ENCODE data around the gene NAA38.

Gene NAA38

DNA sequence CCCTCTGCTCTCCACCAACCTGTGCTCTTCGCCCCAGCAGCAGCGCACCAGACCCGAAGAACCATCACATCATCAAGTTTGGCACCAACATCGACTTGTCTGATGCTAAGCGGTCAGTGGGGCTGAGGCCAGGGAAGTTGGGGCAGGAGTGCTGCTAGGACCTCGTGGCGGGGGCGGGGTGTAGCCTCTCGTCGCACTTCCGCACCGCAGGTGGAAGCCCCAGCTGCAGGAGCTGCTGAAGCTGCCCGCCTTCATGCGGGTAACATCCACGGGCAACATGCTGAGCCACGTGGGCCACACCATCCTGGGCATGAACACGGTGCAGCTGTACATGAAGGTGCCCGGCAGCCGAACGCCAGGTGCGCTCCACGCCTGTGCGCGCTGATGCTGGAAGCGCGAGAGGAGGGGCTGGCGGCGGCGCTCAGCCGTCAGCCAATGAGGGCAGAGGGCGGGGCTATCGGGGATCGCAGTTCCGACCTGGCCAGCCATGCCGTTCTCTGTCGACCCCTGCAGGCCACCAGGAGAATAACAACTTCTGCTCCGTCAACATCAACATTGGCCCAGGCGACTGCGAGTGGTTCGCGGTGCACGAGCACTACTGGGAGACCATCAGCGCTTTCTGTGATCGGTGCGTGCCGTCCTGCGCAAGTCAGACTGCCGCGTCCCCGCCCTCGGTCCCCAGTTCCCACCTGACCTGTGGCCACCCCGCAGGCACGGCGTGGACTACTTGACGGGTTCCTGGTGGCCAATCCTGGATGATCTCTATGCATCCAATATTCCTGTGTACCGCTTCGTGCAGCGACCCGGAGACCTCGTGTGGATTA lies 5.7 kb downstream of the NAA38 start:
- no peak for DNase-seq

DNA sequence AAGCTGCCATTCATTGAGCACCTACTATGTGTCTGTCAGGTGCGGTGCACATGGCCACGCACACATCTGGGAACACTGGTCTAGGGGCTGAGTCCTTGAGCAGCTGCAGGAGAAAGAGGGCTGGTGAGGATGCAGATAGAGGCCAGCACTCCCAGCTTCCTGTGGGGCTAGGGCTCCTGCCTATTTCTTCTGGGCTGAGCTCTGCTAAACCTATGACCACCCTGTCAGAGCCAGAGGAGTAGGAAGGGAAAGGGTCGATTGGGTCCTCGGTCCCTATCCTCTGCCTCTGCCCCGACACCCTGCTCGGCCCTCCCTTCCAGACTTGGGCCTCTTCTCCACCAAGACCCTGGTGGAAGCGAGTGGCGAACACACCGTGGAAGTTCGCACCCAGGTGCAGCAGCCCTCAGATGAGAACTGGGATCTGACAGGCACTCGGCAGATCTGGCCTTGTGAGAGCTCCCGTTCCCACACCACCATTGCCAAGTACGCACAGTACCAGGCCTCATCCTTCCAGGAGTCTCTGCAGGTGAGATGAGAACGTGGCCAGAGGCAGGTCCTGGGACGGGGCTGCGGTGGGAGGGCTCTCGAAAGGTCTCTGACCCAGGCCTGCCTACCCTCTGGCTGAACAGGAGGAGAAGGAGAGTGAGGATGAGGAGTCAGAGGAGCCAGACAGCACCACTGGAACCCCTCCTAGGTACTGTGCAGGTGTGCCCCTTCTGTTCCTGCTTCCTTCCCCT lies 6.5 kb downstream of the NAA38 start:
- no peak for DNase-seq

DNA sequence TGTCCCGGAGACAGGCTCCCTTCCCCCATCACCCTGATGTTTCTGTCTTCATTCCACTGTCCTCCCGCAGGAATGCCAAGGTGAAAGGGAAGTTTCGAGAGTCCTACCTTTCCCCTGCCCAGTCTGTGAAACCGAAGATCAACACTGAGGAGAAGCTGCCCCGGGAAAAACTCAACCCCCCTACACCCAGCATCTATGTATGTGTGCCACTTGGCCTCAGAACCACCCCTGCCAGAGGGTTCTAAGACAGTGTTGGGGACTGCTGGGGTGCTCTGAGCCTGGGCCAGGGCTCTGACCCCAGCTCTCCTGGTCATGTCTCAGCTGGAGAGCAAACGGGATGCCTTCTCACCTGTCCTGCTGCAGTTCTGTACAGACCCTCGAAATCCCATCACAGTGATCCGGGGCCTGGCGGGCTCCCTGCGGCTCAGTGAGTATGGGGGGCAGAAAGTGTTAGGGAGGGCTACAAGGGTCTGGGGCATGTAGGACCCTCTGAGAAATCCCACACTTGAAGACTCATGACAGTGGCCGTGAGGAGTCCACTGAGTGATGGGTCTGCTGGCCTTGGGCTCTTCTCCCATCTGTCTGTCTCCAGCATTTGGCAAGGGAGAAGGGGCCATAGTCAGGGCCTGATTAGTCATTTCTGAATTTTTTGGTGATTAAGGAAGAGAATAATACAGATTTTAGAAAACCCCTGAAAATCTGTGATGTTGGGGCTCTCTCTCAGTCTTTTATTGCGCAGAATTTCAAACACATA lies 7.4 kb downstream of the NAA38 start:
- DNase-seq = no peak

DNA sequence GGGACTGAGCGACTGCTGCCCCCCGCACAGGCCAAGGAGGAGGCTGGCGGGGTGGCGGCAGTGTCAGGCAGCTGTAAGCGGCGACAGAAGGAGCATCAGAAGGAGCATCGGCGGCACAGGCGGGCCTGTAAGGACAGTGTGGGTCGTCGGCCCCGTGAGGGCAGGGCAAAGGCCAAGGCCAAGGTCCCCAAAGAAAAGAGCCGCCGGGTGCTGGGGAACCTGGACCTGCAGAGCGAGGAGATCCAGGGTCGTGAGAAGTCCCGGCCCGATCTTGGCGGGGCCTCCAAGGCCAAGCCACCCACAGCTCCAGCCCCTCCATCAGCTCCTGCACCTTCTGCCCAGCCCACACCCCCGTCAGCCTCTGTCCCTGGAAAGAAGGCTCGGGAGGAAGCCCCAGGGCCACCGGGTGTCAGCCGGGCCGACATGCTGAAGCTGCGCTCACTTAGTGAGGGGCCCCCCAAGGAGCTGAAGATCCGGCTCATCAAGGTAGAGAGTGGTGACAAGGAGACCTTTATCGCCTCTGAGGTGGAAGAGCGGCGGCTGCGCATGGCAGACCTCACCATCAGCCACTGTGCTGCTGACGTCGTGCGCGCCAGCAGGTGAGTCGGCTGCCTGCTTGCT lies 8.1 kb downstream of the NAA38 start:
- no peak for DNase-seq

DNA sequence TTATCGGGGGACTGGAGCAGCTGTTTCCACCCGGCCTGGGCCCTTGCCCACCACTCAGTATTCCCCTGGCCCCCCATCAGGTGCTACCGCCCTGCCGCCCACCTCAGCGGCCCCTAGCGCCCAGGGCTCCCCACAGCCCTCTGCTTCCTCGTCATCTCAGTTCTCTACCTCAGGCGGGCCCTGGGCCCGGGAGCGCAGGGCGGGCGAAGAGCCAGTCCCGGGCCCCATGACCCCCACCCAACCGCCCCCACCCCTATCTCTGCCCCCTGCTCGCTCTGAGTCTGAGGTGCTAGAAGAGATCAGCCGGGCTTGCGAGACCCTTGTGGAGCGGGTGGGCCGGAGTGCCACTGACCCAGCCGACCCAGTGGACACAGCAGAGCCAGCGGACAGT lies 8.6 kb downstream of the NAA38 start:
- DNase-seq = no peak

DNA sequence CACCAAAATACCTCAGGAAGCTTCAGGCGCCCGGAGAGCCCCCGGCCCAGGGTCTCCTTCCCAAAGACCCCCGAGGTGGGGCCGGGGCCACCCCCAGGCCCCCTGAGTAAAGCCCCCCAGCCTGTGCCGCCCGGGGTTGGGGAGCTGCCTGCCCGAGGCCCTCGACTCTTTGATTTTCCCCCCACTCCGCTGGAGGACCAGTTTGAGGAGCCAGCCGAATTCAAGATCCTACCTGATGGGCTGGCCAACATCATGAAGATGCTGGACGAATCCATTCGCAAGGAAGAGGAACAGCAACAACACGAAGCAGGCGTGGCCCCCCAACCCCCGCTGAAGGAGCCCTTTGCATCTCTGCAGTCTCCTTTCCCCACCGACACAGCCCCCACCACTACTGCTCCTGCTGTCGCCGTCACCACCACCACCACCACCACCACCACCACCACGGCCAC lies 9.2 kb downstream of the NAA38 start:
- no peak for DNase-seq

DNA sequence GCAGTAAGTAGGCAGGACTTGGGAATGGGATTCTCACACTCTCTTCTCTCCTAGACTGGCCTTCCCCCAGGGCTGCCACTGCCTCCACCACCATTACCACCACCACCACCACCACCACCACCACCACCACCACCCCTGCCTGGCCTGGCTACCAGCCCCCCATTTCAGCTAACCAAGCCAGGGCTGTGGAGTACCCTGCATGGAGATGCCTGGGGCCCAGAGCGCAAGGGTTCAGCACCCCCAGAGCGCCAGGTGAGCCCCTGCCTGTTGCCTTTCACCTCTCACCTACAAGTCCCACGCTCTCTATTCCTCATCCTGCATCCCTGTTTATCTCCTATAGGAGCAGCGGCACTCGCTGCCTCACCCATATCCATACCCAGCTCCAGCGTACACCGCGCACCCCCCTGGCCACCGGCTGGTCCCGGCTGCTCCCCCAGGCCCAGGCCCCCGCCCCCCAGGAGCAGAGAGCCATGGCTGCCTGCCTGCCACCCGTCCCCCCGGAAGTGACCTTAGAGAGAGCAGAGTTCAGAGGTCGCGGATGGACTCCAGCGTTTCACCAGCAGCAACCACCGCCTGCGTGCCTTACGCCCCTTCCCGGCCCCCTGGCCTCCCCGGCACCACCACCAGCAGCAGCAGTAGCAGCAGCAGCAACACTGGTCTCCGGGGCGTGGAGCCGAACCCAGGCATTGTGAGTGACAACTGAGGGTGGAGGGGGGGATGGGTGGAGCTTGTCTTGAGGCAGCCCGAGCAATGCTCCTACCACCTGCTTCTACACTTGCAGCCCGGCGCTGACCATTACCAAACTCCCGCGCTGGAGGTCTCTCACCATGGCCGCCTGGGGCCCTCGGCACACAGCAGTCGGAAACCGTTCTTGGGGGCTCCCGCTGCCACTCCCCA lies 10.3 kb downstream of the NAA38 start:
- no peak for DNase-seq

DNA sequence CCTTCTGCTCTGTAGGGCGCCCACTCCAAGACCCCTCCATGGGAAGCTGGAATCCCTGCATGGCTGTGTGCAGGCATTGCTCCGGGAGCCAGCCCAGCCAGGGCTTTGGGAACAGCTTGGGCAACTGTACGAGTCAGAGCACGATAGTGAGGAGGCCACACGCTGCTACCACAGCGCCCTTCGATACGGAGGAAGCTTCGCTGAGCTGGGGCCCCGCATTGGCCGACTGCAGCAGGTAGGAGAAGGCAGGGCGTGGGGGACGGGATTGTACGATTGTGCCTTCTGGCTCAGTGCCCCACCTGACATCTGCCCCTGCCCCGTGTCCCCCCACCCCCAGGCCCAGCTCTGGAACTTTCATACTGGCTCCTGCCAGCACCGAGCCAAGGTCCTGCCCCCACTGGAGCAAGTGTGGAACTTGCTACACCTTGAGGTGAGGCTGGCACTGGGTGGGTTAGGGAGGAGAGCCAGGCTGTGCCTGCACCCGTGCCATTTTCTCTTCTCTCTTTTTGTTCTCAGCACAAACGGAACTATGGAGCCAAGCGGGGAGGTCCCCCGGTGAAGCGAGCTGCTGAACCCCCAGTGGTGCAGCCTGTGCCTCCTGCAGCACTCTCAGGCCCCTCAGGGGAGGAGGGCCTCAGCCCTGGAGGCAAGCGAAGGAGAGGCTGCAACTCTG lies 11.2 kb downstream of the NAA38 start:
- DNase-seq = no peak

DNA sequence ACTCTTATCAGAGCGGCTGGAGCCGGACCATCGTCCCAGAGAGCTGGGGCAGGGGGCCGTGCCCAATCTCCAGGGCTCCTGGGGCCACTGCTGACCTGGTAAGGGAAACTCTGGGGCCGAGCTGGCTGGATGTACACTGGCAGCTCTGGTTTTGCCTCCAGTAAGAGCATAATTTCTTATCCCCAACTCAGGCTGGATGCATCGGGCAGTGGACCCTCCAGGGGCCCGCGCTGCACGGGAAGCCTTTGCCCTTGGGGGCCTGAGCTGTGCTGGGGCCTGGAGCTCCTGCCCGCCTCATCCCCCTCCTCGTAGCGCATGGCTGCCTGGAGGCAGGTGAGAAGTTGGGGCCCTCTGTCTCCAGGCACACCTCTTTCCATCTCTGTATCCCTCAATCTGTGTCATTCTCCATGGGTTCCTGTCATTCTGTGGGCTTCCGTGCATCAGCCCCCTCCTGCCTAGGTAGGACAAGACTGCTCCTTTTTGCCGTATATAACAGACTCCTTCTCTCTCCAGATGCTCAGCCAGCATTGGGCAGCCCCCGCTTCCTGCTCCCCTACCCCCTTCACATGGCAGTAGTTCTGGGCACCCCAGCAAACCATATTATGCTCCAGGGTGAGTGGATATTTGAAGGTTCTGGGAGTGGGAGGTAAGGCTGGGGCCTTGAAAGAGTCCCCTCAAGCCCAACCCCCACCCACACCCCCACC lies 11.8 kb downstream of the NAA38 start:
- DNase-seq = no peak

DNA sequence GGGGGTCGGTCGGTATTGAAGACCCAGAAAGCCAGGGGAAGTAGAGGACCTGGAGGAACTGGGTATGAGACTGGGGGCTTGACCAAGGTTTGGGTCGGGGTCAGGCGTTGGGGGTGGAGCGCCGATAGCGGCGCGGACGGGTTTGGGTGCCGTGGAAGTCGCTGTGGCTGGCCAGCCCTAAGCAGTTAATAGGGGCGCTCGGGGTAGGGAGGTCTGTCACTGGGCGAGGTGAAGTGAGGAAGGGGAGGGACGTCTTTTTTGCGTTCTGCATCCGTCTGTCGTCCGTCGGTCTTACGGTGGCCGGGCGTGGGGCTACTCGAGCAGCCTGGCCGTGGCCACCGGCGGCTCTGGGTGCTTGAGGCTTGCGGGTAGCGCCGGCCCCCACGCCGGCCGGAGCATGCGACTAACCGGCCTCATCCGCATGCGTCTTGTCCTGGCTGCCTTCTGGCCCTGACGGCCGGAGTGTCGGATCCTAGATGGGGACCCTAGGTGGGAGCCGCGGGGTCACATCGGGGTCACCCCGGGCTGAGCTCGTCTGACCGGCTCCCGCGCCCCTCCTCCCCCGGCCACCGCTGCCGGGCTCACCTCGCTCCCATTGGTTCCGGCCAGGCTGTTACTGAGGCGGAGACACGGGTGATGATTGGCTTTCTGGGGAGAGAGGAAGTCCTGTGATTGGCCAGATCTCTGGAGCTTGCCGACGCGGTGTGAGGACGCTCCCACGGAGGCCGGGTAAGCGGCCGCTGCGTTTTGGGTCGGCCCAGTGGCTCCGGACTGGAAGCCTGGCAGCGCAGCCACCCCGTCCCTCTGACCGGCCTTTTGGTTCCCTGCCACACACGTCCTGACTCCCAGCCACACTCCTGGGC lies 12.8 kb downstream of the NAA38 start:
- DNase-seq = peak; percentile 84

DNA sequence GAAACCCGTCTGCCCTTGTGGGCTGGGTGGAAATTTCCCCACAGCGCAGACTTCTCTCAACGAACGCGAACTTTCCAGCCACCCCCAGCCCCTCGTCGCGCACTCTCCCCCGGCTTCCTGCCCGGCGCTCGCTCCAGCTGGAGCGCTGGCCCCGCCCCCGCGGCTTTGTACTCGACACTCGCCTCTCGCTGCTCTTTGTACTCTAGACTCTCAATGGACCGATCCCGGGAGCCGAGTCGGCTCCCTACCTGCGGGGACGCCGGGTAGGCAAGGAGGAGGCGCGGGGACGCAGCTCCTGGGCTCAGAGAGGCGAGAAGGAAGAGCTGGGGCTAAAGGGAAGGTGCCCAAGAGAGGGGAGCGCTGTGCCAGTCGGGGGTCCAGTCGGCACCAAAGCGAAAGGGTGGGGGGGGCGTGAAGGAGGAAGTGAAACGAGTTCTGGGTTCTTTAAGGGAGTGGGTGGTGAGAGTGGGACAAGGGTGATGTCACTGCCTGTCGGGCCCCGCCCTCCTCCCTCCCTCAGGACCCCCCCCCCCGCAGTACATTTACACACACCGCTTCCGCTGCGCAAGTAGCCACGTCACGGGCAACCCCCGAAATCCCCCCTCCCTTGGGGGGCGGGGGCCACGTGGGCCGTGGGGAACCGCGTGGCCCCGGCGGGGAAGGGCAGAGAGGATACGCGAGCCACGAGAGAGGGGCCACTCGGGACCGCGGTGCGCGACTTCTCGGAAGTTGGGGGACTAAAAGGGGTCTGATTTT lies 13.6 kb downstream of the NAA38 start:
- peak; percentile 60 for DNase-seq

DNA sequence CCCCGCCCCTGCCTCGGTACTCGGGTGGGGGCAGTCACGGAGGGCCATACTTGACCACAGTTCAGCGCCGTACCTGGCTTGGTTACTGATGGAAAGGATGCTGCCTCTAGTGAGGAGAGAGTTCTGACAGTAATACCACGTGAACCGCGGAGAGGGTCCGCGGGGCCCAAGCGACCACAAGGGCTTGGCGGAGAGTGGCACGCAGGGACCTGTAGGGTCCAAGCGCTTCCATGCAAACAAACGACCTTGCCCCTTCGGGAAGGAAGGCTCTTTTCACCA lies 14.2 kb downstream of the NAA38 start:
- DNase-seq = no peak

DNA sequence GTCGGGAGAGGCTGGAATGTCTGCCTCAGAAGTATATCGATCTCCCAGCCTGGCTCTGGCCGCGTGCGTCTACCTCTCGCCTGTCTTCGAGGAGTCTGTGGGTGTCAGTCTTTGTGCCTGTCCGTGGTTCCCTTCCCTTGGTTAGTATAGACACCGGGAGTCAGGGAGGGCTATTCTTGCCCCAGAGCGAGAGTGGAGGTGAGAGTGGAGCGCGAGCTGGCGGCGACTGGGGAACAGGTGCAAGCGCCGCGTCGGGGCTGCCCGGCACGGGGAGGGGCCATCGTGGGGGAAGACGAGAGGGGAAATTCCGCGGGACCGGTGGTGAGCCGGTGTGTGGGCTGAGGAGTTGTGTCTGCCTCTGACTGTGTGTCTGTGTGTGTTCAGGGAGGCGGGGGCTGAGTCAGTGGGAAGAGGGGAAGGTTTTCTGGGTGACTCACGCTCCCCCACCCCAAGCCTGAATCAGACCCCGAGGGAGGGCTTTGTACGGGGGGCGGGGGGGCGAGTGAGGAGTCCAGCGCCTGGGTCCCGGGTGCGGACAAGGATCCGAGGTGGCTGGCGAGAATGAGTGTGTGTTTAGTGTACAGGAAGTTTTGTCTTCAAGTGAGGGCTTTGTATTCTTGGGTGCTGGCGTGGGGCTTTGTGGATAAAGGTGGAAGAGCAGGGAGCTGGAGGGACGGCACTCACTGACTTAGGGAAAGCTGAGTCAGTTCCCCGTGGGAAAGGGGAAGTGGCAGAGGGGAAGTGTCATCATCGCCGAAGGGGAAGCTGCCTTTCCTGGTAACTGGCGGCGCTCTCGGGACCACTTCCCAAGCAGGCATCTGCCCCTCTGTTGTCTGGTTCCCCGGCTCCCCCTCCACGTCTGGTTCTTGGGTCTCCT lies 14.7 kb downstream of the NAA38 start:
- DNase-seq = no peak

DNA sequence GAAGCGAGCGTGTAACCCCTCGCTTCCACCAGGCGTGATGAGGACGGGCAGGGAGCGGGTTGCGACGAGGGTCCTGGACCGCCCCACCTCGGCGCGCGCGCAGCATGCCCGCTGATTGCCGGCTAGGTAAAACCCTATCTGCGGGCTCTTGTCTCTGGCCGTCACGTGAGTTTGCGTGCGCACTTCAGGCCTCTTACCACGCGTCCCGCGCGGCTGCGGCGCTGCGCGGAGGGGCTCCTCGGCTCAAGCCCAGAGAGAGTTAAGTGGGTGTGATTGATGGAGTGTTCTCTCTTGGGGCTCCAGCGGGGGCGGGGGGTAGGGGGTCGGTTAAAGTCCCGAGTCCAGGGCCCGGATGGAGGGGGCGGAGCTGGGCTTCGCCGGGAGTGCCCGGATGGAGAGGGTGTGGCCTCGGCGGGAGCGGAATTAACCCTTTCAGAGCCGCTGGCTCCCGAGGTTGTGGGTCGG lies 15.4 kb downstream of the NAA38 start:
- peak; percentile 70 for DNase-seq

DNA sequence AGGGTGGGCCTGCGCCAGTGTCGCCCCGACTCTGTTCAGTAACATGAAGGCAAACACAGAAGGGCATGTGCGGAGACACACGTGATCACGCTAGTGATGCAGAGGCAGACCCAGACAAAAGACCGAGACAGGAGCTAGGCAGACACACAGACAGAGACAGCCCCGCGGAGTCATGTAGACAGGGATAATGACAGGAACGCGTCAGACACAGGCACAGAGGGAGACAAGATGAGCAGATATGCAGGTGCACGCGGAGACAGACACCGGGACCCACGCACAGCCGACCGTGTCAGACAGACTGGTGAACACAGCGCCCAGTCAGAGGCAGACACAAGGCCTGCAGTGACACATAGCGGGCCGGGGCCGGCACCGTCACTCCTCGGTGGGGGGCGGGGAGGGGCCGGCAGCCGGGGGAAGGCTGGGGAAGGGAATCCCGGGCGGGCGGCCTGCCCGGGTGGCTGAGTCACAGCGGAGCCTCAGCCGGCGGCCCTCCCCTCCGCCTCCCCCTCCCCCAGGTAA lies 15.9 kb downstream of the NAA38 start:
- DNase-seq = peak; percentile 59

DNA sequence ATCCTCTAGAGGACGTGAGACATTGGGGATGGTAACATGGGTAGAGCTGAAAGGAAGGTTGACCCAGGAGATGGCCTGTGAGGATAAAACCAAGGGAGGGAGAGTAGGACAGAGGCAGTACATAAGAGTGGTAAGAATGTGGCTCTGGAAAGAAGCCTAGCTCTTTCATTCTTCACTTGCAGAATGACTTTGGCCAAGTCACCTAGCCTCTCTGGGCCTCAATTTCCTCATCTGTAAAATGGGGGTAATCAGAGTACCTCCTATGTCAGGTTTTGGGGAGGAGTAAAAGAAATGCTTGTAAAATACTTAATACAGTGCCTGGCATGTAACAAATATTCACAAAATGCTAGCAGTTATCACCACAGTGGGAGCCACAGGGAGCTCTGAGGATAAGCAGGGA lies 16.5 kb downstream of the NAA38 start:
- no peak for DNase-seq

DNA sequence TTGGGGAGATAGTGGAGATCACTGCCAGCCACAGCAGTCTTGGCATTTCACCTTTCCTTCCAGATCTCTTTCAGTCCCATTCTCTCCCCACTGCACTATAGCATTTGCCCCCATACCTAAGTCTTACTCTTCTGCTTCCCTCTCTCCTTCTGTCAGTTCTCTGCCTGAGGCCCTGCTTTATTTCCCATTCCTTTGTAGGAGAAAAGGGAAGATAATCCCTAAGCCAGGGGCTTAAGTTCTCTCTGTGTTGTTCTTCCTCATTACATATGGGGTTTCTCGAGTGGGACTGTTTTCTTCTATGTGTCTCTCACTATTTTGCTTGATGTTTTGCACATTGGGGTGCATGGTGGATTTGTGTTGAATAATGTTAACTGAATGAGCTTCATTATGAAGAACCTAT lies 16.9 kb downstream of the NAA38 start:
- no peak for DNase-seq

DNA sequence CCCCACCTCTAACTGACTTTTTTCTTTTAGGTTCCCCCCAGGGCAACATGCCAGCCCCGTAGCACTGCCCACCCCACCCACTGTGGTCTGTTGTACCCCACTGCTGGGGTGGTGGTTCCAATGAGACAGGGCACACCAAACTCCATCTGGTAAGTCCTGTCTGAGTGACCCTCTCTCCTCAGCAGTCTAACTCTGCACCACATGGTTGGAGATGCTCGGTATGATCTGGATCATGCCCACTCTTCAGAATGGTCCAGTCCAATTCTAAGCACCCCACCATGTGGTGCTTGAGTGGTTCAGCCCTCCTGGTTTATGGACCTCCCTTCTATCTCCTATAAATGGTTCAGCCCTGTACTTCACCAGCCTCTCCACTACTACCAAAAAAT lies 17.5 kb downstream of the NAA38 start:
- DNase-seq = peak; percentile 27
